Fibroblast of lung (primary cell): ENCODE data around the gene MYO1D. TPM values are rescaled to one million over a fixed set of nuclear protein-coding genes. Genes with fewer than 3 reads are reported as not detected.

Source experiments
- DNase-seq, 2 donors: peaks; one replicate each; pipeline versions ENCODE4 v3.0.0 to v3.0.0-alpha.2; 2010; ENCODE audit warnings: low read depth in 2 of 2
- H2AFZ ChIP-seq: 2 replicates; pipeline ENCODE4 v1.5.1; 2012; ENCODE audit warnings: low read length, control low read depth, inconsistent platforms
- H3K27ac ChIP-seq: 2 replicates; pipeline ENCODE4 v1.5.1; 2011; ENCODE audit warnings: low read length, control low read depth; ENCODE audit not compliant: insufficient read depth
- H3K27me3 ChIP-seq: 2 replicates; pipeline ENCODE4 v1.5.1; 2011; ENCODE audit warnings: mild to moderate bottlenecking, low read length; ENCODE audit not compliant: control insufficient read depth, insufficient read depth
- H3K36me3 ChIP-seq: 2 replicates; pipeline ENCODE4 v1.5.1; 2011; ENCODE audit warnings: low read length; ENCODE audit not compliant: control insufficient read depth, insufficient read depth
- H3K4me1 ChIP-seq: 2 replicates; pipeline ENCODE4 v1.5.1; 2011; ENCODE audit warnings: low read length; ENCODE audit not compliant: control insufficient read depth, insufficient read depth; ENCODE audit errors: extremely low read depth
- H3K4me2 ChIP-seq: 2 replicates; pipeline ENCODE4 v1.5.1; 2011; ENCODE audit warnings: low read length, control low read depth; ENCODE audit not compliant: insufficient read depth; ENCODE audit errors: extremely low read depth
- H3K4me3 ChIP-seq, 4 experiments: fragments of 200-600 bp in 1 of 4; sonication (generic) in 1 of 4; replicated peaks in 1 of 4; 2 replicates each; pipeline ENCODE4 v1.5.1; 2011 to 2016; ENCODE audit warnings: low read length in 4 of 4, low read depth in 3 of 4, mild to moderate bottlenecking in 3 of 4, control low read depth in 2 of 4, inconsistent platforms in 1 of 4, mixed read lengths in 1 of 4; ENCODE audit not compliant: insufficient read depth in 1 of 4; ENCODE audit errors: control extremely low read depth in 1 of 4
- H3K79me2 ChIP-seq: 2 replicates; pipeline ENCODE4 v1.5.1; 2012; ENCODE audit warnings: mild to moderate bottlenecking, low read length, inconsistent platforms; ENCODE audit not compliant: control insufficient read depth, insufficient read depth
- H3K9ac ChIP-seq: 2 replicates; pipeline ENCODE4 v1.5.1; 2011; ENCODE audit warnings: mild to moderate bottlenecking, low read length, control low read depth; ENCODE audit not compliant: insufficient read depth
- H3K9me3 ChIP-seq: 2 replicates; pipeline ENCODE4 v1.5.1; 2012; ENCODE audit warnings: low read depth, low read length; ENCODE audit not compliant: control insufficient read depth, insufficient read depth
- H4K20me1 ChIP-seq: 2 replicates; pipeline ENCODE4 v1.5.1; 2011; ENCODE audit warnings: low read length; ENCODE audit not compliant: control insufficient read depth, insufficient read depth; ENCODE audit errors: extremely low read depth
- CTCF ChIP-seq, 2 donors: IDR thresholded peaks in 1 of 2; conservative IDR thresholded peaks in 1 of 2; 1 replicate in 1 of 2; 2 replicates in 1 of 2; pipeline ENCODE4 v1.5.1; 2011 to 2012; ENCODE audit warnings: low read length in 2 of 2, control low read depth in 1 of 2, inconsistent platforms in 1 of 2, low read depth in 1 of 2, mild to moderate bottlenecking in 1 of 2
- EZH2 ChIP-seq: IDR thresholded peaks from 2 replicates; pipeline ENCODE4 v1.5.1; 2012; ENCODE audit warnings: low read length, control low read depth, mild to moderate bottlenecking; ENCODE audit errors: missing control alignments
- polyA plus RNA-seq, 2 donors: library from polyadenylated mRNA; depleted of rRNA in 1 of 2; stranded (reverse) in 1 of 2; unstranded in 1 of 2; fragments of >200 nt; gene quantifications; 2 replicates each; pipeline ENCODE4 v1.2.1, GENCODE V29; 2011 to 2012; ENCODE audit warnings: missing spikeins in 1 of 2
- total RNA-seq: library from RNA; depleted of rRNA; stranded (reverse); fragments of >200 nt; gene quantifications from 2 replicates; pipeline ENCODE4 v1.2.1, GENCODE V29; 2014

Gene MYO1D
- total and polyA plus RNA-seq, 2 donors (not counting 1 experiment from before 2014, with no cell fraction given) = 35.0 to 46.6 TPM

- no peak overlapping the region for H3K4me3 ChIP-seq
- no peak overlapping the region for H3K4me2 ChIP-seq
- no peak overlapping the region for H2AFZ ChIP-seq
- H3K4me1 ChIP-seq = no peaks in the 10 kb centered on the region
- no peaks in the 10 kb centered on the region for H3K79me2 ChIP-seq
- TF ChIP-seq CTCF (conservative IDR thresholded peaks at IDR 0.05 in 1 of 2, IDR thresholded peaks at IDR 0.05 in 1 of 2; ENCODE audit: low read depth in 1 of 2, low read length in 2 of 2) (no peak), EZH2 (no peak)
- no peaks in the 10 kb centered on the region for H3K27me3 ChIP-seq
- no peak overlapping the region for H3K27ac ChIP-seq
- no peaks in the 10 kb centered on the region for H3K36me3 ChIP-seq
- H3K9ac ChIP-seq = no peak overlapping the region
- no peaks in the 10 kb centered on the region for H3K9me3 ChIP-seq
- DNase-seq = no peak
- H4K20me1 ChIP-seq = no peaks in the 10 kb centered on the region
Measured at GRCh38 chr17:32636598-32637218, 240.2 kb downstream of the MYO1D start.

- H3K4me1 ChIP-seq = no peaks in the 10 kb centered on the region
- H4K20me1 ChIP-seq = no peaks in the 10 kb centered on the region
- no peak overlapping the region for H3K9ac ChIP-seq
- H3K27ac ChIP-seq = no peak overlapping the region
- H3K27me3 ChIP-seq = no peaks in the 10 kb centered on the region
- no peak overlapping the region for H2AFZ ChIP-seq
- TF ChIP-seq EZH2 = no peak
- no peak for TF ChIP-seq CTCF (conservative IDR thresholded peaks at IDR 0.05 in 1 of 2, IDR thresholded peaks at IDR 0.05 in 1 of 2; ENCODE audit: low read depth in 1 of 2, low read length in 2 of 2)
- H3K79me2 ChIP-seq = no peaks in the 10 kb centered on the region
- H3K4me2 ChIP-seq = no peak overlapping the region
- H3K36me3 ChIP-seq = no peaks in the 10 kb centered on the region
- H3K4me3 ChIP-seq = no peak overlapping the region
- DNase-seq = no peak
- no peaks in the 10 kb centered on the region for H3K9me3 ChIP-seq
Measured at GRCh38 chr17:32634167-32634566, 242.8 kb downstream of the MYO1D start.

GRCh38 chr17:32631341-32632096 lies 245.4 kb downstream of the MYO1D start:
- no peak overlapping the region for H3K4me3 ChIP-seq
- no peaks in the 10 kb centered on the region for H3K4me1 ChIP-seq
- no peaks in the 10 kb centered on the region for H4K20me1 ChIP-seq
- H3K36me3 ChIP-seq = no peaks in the 10 kb centered on the region
- no peaks in the 10 kb centered on the region for H3K79me2 ChIP-seq
- TF ChIP-seq EZH2 (no peak), CTCF (conservative IDR thresholded peaks at IDR 0.05 in 1 of 2, IDR thresholded peaks at IDR 0.05 in 1 of 2; ENCODE audit: low read depth in 1 of 2, low read length in 2 of 2) (no peak)
- no peak for DNase-seq
- no peaks in the 10 kb centered on the region for H3K9me3 ChIP-seq
- H3K27ac ChIP-seq = no peak overlapping the region
- H3K9ac ChIP-seq = no peak overlapping the region
- no peak overlapping the region for H3K4me2 ChIP-seq
- H3K27me3 ChIP-seq = no peaks in the 10 kb centered on the region
- H2AFZ ChIP-seq = no peak overlapping the region
